ENCODE measurements around the gene YTHDC1.
"Not testable (repeated sequence)": the region's sequence is repeated elsewhere in the genome, so short reads cannot be mapped to it uniquely, and the experiment has no call there.

The YTHDC1 gene

DNA sequence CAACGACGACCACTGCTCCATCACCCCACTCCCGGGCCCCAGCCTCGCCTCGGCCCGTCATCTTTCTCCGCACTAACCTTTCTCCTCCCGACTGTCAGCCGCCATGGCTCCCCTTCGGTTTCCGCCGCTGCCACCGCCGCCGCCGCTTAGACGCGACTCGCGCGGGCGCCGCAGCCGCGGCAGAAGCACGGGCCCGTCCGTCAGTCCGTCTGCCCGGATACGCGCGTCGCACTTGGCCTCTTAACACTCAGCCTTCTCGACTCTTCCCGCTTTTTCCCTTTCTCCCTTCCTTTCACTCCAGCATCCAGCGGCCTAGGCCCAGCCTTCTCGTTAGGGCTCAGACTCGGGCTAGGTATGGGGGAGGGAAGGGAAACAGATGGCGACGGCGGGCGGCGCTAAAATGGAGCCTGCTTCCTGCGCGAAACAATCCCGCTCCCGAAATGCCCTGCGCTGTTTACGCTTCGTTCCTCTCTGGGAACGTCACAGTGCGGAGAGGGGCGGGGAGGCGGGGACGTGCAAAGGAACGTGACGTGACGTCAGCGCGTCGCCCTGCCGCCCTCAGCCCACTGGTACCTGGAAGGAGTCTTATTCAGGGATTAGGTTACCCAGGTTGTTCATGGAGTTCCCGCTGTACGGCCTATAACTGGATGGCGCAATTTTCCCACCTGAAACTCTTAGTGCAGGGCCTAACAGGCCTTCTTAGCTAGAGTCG, at the start of gene YTHDC1:
Gene YTHDC1, minus strand, starts transcription at position 442 of the 712 bp plus-strand sequence. Its CDS starts 337 bp downstream, at position 105.
- DNase-seq = peak; percentile 98

DNA sequence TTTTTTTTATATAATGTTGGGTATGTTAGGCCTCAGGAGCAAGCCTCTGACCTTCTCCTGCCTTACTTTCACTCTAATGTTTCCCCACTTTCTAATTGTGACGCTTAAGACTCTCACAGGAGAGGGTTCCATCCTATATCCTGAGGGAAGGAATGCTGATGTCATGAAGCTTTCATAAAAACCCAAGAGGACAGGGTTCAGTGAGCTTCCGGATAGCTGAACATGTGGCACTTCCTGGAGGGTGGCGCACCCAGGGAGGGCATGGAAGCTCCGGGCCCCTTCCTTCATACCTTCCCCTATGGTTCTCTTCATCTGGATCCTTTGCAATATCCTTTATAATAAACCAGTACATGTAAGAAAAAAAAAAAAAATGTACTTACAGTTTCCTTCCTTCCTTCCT, 49.4 kb upstream of the YTHDC1 start:
- no peak for DNase-seq

DNA sequence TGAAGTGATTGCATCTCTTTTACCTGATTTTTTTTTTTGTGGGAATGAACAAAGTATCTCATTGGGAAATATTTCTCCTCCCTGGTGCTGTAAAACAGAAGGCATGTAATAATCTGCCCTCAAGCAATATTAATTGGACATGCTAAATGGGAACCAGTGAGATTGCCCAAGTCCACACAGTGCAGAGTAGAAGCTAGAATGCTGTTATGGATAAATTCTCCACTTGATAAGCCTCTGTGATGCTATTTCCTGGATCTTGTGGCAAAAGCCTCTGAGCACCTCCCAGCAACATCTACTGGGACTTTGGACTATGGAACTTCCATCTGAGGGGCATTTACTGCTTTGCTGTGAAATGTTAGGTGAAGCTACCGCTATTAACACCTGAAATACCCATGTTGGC, 46.9 kb upstream of the YTHDC1 start:
- DNase-seq = no peak

DNA sequence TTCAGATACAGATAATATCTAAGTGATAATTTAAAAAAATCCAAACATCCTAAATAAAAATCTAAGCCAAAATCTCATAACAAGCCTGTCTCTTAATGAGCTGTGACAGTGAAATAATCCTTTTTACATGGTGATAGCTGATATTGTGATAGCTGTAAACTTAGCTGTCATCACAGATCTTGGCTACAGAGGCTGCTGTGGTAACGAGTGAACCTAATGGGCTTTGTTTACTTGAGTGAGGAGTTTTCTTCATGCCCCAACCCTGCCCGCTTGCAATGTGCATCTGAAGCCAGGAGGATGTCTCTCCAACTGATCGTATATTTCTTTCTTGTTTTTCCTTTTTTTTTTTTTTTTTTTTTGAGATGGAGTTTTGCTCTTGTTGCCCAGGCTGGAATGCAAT, 41.5 kb upstream of the YTHDC1 start:
- no peak for DNase-seq

DNA sequence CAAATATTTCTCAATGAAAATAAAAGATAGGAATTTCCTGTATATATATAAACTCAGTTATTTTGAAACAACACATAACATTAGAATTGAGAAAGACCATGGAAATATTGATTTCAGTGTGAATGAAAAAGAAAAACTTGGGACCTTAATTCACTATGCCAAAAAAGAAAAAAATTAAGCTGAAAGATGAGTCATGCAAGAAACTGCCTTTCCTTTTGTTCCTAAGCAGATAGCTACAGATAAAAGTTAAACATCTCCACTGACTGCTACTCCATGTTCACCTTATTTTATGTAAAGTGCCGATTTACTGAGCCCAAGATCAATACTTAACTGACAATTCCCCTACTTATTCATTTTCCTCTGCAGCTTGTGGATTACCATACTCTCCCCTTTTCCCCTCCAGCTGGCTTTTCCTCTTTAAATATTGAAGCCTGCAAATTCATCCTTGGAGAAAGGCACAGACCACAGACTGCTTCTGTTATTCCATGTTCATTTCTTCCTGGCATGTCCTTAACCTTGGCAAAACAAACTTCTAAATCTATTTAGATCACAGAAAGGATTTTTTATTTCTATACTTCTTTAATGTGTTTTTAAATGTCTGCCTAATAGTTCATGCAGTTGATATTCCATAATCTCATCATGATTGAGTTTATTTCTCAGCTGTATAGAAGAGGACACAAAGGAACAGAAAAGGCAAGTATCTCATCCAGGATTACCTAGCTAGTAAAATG, 40.5 kb upstream of the YTHDC1 start:
- DNase-seq = no peak

DNA sequence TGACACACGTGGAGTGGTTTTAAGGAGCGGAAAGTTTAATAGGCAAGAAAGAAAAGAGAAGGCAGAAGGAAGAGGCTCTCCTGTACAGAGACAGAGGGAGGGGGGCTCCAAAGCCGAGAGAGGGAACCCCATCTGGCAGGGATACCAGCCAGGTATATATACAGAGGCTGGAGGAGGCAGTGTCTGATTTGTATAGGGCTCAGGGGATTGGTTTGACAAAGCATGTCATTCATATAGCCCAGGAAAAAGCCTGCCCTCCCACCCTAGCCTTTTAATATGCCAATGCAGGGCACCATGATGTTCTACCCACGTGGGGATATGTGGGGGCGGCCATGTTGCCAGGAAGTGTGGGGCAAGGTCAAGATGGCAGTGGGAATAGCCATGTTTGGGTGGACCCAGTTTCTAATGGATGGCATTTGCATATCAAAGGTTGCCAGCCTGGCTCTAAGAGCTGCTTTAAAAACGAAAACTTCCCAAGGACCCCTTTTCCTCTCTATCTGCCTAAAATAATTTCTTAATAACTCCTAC, 39.6 kb upstream of the YTHDC1 start:
- DNase-seq = not testable (repeated sequence)

DNA sequence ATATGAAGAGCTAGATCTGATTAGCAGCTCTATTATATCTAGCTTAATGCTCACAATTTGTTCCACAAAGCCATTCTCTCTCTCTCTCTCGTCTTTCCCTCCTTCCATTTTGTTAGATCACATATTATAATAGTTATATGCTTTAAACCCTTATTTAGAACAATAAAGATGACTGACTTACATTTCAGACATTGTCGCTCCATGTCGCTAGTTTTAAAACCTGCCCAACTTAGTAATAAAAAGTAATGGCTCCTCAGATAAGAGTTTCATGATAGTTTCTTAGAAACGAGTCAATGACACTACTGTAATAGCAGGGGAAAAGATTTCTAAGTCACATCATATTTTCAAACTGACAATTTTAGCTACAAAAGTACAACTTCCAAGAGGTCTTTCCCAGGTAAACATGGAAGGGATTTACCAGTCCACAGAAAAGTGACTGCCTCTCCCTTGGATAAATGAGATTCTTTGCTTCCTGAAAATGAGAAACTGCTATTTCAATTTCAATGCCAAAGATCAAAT, 38.5 kb upstream of the YTHDC1 start:
- no peak for DNase-seq

DNA sequence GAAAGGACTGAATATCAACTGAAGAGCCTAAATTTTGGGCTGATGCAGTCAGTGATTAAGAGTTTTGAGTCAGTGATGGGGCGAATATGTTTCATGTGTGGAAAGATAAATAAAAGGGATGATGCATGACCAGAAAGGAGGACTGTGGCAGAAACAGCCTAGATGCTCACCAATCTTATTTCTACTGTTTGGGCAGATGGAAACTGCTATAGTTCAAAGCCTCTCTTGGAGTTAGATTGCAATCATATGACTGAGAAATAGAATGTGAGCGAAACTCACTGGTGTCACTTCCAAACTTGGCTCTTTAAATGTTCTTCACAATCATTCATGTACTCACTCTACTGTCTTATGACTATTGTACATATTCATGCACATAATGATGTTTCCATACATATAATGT, 35.4 kb upstream of the YTHDC1 start:
- no peak for DNase-seq

DNA sequence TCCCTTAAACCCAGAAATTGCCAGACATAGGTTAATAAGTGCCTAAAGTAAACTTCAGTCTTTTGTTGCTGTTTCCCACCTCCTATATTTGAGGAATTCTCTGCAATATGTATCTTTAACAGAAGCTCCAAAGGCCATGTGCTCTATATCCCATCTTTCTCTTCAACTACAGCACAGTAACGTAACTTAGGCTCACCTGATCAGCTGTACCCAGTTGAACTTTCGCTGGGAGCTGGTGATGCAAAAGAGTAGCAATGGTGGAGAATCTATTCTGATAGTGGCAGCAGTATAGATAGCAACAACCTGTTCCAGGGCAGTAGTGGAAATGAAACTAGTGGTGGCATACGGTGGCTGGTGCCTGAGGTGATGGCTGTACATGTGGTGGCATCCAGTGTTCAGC, 33.2 kb upstream of the YTHDC1 start:
- DNase-seq = no peak

DNA sequence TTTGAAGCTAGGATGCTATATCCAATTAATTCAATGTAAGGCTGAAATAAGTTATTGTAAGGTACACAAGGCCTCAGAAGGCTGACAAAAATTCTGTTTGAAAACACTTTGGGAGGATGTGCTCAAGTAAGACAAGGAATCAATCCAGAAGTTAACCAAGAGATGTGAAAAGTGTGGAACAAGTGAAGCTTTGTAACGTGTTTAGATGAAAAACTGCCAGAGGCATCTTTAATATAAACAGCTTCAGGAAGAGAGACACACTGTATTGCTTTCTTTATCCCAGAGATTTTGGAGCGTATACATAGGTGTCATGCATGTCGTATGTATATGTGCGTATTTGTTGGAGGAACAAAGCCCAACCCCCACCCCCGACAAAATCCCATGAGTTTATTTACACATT, 28.3 kb upstream of the YTHDC1 start:
- DNase-seq = no peak

DNA sequence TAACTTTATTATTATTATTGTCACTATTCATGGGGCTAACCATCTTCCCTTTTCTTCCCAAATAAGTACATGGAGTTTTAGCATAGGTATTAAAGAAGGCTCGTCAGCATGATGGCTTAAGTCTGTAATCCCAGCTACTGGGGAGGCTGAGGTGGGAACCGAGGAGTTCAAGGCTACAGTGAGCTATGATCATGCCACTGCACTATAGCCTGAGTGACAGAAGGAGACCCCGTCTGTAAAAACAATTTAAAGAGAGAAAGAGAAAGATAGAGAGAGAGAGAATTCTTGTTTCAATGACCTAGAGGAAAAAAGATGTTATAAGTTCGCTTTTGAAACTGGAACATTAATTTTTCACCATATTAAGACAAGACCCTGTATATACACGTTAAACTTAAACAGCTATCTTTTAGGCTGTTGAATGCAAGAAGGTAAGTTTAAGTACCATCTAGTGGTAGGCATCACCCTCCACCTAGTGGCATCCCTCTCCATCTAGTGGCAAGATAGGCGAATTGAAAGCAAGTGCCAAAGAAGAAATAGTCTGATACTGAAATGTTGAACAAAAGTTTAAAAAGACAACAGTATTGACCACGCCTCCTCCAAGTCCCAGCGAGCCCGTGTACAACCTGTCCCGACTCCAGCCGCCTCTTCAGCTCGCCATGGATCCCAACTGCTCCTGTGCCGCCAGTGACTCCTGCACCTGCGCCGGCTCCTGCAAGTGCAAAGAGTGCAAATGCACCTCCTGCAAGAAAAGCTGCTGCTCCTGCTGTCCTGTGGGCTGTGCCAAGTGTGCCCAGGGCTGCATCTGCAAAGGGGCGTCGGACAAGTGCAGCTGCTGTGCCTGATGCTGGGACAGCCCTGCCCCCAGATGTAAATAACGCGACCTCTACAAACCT, 26.0 kb upstream of the YTHDC1 start:
- DNase-seq = peak; percentile 90

DNA sequence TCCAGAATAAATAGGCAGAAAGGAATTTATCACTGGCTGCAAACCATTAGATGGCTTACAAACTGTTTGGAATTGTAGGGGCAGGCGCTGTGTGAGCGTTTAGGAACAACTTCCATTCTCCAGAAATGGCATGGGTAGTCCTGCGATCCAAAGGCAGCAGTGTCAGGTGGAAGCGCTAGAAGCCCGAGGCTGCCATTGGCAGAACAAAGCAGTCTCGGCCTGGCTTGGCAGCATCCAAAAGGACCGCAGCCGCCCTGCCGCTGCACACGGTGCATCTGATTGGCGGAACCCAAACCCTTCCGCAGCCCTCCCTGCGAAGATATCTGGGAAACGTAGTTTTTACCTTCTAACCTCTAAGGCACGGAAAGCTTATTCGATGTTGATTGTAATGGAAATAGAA, 23.6 kb upstream of the YTHDC1 start:
- peak; percentile 87 for DNase-seq

DNA sequence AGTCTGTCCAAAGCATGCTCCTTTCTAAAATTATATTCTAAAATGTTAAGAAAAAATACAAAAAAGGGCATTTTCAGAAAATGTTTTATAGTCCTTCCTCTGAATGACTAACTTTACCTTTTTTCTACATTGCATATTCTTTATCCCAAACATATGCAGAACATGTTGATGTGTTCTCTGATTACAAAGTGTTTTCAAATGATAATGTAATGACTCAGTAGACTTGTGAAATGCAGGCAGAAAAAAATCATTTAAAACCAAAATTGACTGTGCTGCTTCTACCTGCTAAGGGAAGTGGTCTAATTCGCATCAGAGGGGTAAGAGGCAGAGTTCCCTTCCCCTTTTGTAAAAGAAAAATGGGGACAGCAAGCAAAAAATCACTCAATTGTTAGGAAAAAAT, 22.7 kb upstream of the YTHDC1 start:
- DNase-seq = no peak

DNA sequence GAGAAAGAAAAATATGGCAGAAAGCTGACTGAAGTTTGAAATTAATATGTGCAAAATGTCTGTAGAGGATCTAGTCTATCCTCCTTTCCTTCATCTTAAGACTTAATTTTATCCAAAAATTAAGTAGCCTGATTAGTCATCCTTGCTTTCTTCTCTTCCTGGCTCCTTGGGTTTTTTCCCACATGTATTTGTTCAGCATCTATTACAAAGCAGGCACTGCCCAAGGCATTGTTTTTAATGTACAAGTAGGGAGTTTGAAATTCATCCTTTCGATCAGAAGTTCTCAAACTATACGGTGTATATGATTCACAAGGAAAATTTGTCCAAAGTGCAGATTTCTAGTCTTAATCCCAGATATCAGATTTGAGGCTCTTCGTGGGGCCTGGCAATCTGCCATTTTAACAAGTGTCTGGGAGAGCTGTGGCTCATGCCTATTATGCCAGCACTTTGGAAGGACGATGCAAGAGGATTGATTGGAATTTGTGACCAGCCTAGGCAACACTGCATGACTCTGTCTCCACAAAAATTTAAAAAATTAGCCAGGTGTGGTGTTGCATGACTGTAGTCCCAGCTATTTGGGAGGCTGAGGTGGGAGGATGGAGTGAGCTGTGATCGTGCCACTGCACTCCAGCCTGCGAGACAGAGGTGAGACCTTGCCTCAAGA, 19.4 kb upstream of the YTHDC1 start:
- DNase-seq = no peak

DNA sequence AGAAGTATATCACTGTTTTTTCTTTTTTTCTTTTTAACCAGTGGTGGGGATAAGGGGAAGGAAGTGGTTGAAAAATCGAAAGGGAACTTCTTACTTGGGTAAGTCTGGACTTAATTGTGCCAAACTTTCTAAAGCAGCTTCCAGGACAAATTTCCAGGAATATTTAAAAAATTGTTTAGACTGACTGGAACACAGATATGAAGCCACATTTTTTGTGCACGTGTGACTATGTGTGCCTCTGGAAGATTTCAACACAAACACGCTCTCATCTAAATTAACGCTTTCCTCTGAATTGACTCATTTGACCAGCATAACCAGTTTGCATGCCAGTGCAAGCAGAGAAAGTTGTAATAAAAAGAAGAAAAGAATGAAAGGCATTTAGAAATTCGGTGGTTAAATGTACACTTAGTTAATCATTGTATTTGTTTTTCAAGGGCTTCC, 18.8 kb upstream of the YTHDC1 start:
- DNase-seq = no peak

DNA sequence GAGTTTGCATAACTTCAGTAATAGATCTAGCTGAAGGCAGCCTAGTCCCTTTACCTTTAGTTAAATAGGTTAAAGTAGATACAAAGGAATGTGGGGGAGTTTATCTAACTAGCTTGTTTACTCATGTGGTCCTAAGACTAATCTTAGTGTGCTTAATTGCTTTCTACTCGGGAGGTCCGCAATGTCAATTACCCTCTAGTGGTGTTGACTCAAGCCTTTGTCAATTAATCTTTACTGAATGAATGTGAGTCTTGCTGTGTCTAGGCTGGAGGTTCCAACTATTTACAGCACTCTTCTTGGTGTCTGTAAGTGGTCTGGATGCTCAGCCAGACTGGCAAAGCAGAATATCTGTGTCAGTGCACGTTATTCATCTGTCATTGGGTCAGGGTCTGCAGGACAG, 17.9 kb upstream of the YTHDC1 start:
- no peak for DNase-seq

DNA sequence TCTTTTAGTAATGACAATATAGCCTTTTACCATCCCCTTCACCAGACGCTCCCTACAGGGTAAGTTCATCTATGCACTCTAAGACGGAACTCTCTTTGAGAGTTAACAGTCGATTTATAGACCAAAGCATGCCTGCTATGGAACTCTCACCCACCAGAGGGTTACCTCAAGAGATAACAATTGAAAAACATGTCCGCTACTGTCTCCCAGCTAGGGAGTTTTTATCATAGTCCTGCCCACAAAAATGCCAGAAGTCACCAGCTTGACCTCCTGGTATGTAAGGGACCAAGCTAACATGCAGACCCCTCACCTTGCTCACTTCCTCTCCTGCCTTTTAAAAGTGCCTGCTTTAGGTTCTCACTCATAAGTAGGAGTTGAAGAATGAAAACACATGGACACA, 16.7 kb upstream of the YTHDC1 start:
- DNase-seq = no peak

DNA sequence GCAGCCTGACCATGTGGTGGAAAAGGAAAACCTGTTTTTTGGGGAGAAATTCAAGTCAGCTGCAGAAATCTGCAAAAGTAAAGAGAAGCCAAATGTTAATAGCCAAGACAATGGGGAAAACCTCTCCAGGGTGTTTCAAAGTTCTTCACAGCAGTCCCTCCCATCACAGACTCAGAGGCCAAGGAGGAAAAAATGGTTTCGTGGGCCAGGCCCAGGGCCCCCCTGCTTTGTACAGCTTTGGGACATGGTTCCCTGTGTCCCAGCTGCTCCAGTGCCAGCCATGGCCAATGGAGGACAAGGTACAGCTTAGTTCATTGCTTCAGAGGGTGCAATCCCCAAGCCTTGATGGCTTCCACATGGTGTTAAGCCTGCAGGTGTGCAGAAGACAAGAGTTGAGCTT, 15.2 kb upstream of the YTHDC1 start:
- DNase-seq = no peak

DNA sequence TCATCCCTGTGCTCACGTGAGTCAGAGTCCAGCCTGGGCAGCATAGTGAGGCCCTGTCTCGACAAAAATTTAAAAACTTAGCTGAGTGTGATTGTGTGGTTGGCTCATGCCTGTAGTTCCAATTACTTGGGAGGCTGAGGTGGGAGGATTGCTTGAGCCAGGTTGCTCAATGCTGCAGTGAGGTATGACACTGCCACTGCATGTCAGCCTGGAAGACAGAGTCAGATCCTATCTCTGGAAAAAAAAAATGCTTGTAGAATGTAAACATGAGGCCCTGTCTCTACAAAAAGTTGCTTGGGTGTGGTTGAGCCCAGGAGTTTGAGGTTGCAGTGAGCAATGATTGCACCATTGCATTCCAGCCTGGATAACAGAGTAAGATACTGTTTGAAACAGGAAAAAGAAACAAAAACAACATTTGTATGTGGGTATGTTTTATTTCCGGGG, 11.3 kb upstream of the YTHDC1 start:
- DNase-seq = no peak

DNA sequence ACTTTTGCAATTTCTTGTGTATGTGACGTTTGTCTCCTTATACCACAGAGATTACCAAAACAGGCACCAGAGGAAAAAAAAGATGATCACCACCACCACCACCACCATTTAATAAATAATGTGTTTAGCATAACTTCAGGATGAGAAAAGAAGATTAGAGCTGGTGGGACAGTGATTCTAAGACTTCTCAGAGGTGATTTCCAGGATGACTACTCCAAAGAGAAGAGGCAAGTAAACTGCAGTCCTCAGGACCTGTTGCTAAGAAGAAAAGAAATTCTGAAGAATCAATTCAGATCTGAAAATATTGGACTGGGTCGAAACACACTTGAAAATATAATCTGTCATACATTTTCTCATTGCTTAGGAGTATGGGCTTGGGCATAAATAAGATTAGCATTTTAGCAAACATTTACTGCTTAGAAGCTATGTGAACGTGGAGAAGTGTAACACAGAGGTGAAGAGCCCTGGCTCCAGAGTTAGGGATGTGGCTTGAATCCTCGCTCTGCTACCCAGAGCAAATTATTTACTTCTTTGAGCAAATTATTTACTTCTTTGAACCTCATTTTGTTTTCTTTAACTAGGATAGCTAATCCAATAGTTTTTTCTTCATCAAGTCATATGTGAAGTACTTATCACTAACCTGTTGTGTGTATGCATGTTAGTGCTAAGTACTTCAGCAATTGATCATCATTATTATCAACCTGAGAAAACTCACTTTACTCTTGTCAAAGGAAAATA, 10.5 kb upstream of the YTHDC1 start:
- no peak for DNase-seq

DNA sequence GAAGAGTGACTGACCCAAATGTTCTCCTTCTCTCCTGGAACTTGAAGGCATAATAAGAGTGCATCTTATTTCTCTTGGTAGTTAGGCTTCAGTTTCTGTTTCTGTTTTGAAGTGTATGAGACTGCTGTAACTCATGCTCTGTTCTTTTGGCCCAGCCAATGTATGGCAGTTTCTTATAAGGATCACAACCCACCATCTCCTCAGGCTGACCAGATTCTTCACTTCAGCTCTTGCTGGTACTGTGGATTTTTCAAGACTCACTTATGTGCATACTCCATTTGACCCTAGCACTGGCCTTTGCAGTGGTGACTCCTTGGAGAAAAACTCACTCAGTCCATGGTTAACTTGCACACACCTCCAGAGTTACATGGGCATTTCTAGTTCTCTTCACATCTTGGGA, 9.6 kb upstream of the YTHDC1 start:
- DNase-seq = no peak

DNA sequence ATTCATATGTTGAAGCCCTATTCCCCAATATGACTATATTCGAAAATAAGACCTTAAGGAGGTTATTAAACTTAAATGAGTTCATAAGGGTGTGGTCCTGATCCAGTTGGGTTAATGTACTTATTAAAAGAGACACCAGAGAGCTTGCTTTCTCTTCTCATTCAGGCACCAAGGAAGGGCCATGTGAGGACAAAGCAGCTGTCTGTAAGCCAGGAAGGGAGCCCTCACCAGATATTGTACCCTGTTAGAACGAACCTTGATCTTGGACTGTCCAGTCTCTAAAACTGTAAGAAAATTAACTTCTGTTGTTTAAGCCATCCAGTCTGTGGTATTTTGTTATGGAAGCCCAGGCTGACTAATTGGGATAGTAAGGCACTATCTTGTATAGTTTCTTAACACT, 9.1 kb upstream of the YTHDC1 start:
- DNase-seq = no peak

All from hematopoietic multipotent progenitor cell treated with erythropoietin and hydrocortisone succinate and interleukin-3 and kit ligand, for 6 days (in vitro differentiated cells).